GM19023 (cell line): ENCODE data around the gene TRAPPC4.

Source experiments
- ATAC-seq: cut with Tn5 transposase; IDR thresholded peaks from one replicate; pipeline ENCODE4 v1.9.1; 2021; ENCODE audit warnings: mild to moderate bottlenecking, moderate library complexity; ENCODE audit not compliant: unreplicated experiment

TRAPPC4 gene

GRCh38 chr11:119061256-119061655 is 42.7 kb downstream of the TRAPPC4 start:
- ATAC-seq: no peak

- ATAC-seq: no peak
These were observed 44.2 kb downstream of the TRAPPC4 start for GRCh38 chr11:119062779-119063178.

- ATAC-seq: no peak
These were observed 46.8 kb downstream of the TRAPPC4 start for GRCh38 chr11:119065369-119065768.

- peak; percentile 95 for ATAC-seq
These were observed 49.0 kb downstream of the TRAPPC4 start, which contains the start of gene VPS11 for GRCh38 chr11:119067371-119068222. VPS11 (plus strand) TSS chr11:119067818; CDS start chr11:119067824, 6 bp downstream.
